Measurements from ENCODE around the gene IL33.

IL33 gene

DNA sequence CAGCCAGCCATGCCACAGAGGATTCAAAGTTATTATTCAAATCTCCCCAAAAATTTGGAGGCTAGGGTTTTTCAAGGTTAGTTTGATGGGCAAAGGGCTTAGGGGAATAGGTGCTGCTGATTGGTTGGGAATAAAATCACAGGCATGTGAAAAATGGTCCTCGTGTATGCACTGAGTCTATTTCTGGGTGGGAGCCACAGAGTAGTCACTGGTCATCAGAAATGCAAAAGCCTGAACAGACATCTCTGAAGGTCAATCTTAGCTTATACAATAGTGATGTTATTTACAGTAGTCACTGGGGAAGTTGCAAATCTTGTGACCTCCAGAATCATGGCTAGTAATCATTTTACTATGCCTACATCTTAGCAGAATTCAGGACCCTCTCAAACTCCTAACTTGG, 1.3 kb downstream of the IL33 start:
- DNase-seq (ENCODE audit: low read depth in 2 of 2), result no peak

DNA sequence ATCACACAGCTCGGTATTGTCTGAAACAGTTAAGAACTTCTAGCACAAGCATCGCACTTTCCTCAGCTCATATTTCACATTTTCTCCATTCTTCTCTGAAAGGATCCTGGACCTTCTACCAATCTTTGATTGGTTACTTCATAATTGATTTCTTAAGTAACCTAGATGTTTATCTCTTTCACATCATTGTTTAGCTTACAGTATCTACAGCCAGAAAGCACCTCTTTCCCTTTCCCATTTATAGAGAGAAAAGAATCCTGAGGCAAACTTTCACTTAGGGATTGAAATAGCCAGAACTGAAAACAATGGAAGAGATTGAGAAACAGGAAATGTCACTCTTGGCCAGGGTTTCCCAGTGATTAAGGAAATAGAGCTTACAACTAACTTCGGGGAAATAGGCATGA, 2.5 kb downstream of the IL33 start:
- DNase-seq (ENCODE audit: low read depth in 2 of 2), result no peak

DNA sequence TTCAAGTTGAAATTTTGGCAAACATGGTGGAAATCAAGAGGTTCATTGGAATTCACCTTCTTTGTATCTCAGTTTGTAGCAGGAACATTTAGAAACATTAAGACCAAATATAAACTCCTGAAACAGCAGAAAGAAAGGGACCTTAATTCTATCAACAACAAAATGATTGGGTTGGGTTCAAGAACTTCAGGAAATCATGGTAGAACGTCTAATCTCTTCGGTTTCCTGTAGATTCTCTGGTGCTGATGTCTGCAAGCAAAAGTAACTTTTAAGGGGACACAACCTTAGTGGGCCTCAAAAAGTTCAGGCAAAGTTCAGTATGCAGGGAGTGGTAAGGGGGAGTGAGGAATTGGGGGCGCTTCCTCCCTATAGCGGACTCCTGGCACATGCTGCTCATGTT, 3.4 kb downstream of the IL33 start:
- DNase-seq (ENCODE audit: low read depth in 2 of 2), result no peak

DNA sequence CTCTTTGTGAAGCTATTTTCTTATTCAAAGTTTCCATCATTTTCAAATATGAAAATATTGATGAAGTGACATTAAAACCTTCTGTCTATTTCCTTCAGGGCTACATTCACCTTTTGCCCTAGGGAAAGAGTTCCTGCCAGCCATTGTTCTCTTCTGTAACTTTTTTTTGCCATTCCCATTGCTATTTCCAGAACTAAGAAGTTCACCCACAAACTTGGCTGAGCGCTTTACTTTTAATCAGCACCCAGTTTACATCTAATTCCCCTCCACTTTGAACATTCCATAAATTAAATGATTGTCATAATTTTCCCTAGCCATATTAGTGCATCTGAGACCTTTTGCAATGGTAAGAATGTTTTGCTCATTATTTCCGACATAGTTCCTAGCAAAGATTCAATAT, 4.4 kb downstream of the IL33 start:
- no peak for DNase-seq (ENCODE audit: low read depth in 2 of 2)

DNA sequence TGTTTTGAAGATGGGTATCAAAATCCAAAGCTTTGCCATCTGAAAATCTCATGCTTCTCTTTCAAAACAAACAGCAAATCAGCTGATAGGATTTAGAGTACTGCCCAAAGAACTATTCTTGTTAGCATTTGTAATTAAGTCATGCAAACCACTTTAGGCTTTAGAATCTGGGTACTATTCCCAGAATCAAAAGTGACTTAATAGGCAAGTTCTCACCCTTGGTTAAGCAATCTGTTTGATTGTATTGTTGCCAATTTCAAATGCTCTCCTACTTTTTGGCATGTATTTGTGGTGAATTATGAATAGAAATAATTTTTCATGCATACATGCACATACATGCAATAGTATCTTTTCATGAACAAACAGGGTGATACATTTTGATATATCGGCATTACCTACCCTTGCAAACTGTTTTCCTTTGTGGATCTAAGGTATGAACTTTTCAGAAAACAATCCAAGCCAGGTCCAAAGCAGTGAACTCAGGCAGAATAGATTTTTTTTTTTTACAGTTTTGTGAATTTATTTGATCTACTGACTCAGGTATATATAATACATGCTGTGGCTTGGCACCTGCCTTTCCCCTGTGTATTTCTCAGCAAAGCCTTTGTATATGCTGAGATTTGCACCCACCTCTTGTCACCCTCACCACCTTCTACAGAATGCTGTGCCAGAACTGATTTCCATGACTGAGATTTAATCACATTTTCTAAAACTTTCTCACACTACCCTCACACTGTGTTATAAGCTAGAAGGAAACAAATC, 9.0 kb downstream of the IL33 start:
- no peak for DNase-seq (ENCODE audit: low read depth in 2 of 2)

DNA sequence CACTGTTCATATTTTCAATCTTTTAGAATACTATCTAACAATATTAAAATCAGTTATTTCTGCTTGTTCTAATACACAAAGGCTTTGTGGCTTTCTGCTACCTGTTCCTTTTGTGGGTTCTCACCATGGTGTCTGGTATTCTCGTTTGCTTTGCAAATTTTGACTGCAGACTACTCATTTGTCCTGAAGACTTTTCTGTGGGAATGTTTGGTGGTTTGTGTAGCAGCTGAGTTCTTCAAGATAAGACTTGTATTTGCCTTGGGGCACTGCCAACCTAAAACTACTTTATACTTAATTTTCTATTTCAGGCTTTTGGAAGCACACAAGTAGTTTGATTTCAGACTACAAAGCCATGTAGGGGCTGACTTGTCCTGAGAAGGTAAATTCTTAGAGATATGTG, 11.1 kb downstream of the IL33 start:
- DNase-seq (ENCODE audit: low read depth in 2 of 2), result no peak

DNA sequence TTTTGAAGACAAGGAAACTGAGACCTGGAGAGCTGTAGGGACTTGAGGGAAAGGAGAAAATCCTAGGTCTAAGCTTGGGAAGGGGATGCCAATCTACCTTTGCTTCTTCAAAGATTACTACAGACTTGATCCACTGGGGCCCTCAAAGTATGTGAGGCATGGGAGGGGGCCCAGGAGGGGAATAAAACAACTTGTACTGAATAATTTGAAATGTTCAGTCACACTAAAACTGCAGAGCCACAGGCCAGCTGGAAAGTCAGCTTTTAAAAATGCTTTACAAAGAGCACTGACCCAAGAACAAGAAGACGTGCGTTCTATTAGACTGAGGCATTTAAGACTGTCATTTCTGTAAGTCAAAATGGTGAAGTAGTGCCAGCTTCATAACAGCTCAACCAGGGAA, 13.6 kb downstream of the IL33 start:
- DNase-seq (ENCODE audit: low read depth in 2 of 2), result no peak

DNA sequence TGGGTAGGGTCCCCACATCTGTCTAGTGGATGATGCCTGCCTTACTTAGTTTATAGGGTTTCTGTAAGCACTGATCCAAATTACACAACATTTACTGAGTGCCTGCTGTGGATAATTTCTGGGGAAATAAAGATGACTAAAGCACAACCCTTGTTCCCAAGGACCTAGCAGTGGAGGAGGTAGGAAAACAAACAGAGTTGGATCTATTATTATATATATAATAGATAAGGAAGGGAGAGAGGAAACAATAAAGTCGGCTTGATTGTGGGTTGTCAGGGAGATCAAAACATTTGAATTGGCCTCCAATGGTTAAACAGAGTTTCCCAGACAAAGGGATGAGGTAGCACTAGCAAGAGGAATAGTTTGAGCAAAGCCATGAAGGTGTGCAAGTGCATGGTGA, 14.0 kb downstream of the IL33 start:
- DNase-seq (ENCODE audit: low read depth in 2 of 2), result no peak

DNA sequence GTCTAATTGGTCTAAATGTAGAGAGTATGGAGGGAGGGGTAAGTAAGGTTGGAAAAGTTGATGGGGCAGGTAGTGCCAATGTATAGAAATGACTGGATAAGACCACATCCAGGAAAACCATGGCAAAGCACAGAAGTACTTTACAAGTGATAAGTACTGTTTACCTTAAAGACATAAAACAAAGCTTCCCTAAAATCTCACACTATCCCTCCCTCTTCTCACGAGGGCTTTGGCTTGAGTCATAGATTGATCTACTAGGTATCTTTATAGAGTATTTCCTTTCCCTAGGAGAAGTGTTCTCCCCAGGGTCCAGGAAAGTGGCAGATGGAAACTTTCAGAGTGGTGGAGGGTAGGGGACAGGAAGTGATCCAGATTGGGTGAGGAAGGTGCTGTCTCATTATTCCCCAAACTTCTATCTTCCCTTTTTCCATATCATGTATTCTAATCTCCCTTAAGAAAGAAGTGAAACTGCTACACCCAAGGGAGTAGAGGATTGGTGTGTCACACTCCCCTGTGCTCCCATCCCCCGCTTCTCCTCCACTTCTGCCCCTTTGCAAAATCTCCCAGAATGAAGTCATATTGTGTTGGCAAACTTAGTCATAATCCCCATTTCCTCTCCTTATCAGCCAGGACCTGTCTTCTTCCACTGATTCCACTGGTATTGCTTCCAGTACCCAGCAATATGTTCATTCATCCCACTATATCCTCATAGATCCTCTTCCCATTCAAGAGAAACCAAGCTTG, 14.6 kb downstream of the IL33 start:
- no peak for DNase-seq (ENCODE audit: low read depth in 2 of 2)

DNA sequence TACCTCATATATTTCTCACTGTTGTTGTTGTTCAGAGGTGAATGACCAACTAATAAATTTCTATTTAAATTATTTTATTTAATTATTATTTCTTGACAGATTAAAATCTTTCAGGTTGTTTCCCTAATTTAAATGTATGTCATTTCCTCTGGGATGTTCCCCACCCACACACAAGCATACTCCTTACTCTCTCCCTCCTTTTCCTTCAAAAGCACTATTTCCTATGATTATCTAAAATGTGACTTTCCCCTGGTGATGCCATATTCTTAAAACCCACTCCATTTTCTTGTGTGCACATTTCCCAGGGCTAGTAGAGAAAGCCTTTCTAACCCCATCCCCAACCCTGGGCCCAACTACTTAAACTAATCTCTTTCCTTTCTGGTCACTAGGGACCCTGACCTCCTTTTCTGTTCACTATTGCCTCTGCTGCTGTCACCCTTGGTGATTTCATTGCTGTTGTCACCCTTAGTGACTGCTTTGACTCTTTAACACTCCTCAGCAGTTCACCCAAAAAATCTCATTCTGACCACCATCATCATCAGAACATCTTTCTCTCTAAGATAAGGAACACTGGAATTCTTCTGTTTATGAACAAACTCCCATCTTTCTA, 16.8 kb downstream of the IL33 start:
- no peak for DNase-seq (ENCODE audit: low read depth in 2 of 2)

DNA sequence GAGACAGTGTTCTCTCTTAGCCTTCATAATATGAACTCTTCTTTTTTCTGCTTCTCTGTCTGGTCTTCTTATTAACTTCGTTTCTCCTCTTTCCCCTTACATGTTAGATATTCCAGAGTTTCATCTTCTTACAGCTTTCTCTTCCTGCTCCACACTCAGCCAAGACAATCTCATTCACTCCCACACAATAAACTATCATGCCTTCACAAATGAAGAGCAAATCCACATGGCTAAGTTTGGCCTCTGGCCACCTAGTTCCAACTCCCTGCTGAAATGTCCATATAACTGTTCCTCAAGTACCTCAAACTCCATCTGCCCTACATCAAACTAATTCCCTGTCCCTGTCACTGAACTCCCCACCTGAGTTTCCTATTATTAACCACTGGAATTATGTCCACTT, 18.4 kb downstream of the IL33 start:
- no peak for DNase-seq (ENCODE audit: low read depth in 2 of 2)

DNA sequence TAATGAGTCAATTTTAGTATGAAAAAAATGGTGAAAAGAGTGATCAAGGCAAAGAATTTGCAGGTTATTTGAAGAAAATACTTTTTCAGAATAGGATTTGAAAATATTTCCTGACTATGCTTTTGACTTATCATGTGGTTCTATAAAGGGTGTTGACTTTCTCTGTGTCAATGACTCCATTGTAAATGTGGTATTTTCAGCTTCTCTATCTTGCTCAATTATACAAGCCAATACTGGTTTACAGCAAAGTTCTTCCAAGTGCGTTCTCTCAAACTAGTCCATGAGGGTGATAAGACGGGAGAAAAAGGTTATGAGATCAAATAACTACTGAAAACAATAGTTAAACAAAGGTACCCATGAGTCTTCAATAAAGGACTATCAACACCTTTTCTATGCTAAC, 21.7 kb downstream of the IL33 start:
- no peak for DNase-seq (ENCODE audit: low read depth in 2 of 2)

DNA sequence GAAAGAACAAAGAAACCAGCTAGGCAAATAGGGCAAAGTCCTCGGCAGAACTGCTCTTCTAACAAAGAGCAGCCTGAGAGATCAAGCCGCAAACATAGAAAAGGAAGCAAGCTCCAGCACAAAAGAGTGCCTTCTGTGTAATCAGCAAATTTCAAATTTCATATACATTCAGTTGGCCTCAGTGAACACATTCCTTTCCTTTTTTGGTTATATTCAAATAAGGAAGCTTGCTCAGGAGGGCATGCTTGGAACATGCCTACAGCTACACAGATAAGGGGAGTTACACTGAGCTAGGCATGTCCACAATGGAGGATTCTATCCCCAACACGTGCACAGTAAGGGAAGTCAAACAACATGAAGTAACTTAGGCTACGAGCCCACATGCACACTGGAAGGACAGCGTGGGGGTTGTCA, 23.4 kb downstream of the IL33 start:
- DNase-seq (ENCODE audit: low read depth in 2 of 2), result no peak

DNA sequence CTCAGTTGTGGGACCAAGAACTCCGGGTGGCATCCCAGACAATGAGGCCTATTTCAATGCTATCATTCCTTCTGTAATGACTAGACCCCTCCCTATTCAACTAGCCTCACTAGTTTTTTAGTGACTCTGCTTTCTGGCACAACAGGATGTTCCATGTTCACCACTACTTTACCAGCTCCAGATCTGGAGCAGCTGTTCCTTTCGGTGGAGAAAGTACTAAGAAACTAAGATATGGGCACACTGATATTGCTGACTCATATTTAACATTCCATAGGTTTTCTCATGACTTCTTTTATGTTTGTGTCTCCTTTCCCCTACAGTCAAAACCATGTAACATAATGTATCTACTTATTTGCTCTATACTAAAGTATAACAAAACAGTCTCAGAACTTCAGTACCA, 24.1 kb downstream of the IL33 start:
- no peak for DNase-seq (ENCODE audit: low read depth in 2 of 2)

DNA sequence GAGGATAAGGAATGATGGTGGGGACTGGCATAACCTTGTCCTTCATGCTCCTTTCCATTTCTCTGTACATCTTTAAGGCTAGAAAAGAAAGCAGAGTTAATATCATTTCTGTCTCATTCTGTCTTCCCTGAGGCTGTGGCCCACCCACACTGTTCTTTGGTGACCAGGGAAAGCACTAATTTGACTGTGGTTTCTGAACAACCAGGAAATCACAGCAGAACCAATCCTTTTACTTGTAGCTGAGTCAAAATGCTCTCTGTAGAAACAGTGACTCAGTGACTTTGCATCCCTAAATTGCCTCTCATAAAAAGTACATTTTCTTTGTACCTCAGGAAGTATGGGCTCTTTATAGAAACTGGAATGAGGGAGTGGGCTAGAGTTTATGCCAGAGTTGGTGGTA, 28.1 kb downstream of the IL33 start:
- peak; percentile 7 to 15 for DNase-seq (ENCODE audit: low read depth in 2 of 2)

DNA sequence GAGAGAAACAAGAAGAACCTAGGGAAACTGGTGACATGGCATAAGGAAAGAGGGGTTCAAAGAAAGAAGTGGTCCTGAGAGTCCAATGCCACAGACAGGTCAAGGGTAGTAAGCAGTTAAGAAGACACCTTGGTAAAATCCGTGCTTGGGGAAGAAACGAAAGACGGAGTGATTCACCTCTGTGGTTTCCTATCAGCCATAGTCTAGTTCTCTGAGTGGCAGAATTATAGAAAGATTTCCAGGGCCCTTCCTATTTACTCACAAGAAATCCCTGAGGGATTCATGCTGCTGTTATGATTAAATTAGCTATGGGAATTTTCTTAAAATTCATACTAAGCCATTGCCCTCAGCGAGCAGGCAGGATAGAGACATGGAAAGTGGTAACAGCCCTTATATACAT, 31.7 kb downstream of the IL33 start:
- DNase-seq (ENCODE audit: low read depth in 2 of 2), result no peak

DNA sequence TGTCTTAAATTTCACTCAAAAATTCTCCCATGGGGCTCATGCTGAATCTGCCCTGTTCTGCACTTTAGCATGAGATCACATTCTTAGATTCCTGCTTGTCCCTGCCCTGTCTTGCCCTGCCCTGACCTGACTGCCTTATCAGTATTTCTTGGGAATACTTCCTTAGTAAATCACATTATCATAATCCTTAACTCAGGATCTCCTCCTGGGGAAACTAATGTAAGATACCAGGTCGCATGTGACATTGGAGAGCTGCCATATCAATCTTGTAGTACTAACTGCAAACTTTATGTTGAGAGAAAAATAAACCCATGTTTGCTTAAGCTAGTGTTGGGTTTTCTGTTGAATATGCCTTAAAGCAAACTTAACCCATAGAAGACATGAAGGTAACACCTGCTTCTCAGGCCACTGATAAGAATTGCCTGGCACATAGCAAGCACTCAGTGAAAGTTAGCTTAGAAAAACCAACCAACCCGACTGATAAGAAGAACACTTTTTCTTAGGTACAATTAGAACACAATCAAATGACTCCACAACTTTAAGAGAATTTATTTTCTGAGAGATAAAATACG, 53.3 kb downstream of the IL33 start:
- DNase-seq (ENCODE audit: low read depth in 2 of 2), result no peak

DNA sequence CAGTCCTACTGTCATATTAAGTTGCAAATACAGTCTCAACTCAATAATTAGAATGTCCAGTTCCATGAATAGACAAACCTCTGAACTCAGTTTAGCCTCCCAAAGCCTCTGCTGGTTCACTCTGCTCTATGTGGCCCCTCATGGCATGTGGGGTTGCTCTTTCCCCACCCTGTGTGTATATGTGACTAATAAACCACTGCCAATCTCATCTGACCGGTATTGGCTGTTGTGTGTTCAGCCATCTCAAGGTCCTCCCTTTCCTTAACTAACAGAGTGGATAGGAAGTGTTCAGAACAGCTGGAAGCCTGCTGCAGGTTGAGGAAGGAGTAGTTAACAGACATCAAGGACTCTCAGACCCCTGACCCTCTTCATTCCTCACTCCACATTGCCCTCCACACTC, 55.3 kb downstream of the IL33 start:
- no peak for DNase-seq (ENCODE audit: low read depth in 2 of 2)

DNA sequence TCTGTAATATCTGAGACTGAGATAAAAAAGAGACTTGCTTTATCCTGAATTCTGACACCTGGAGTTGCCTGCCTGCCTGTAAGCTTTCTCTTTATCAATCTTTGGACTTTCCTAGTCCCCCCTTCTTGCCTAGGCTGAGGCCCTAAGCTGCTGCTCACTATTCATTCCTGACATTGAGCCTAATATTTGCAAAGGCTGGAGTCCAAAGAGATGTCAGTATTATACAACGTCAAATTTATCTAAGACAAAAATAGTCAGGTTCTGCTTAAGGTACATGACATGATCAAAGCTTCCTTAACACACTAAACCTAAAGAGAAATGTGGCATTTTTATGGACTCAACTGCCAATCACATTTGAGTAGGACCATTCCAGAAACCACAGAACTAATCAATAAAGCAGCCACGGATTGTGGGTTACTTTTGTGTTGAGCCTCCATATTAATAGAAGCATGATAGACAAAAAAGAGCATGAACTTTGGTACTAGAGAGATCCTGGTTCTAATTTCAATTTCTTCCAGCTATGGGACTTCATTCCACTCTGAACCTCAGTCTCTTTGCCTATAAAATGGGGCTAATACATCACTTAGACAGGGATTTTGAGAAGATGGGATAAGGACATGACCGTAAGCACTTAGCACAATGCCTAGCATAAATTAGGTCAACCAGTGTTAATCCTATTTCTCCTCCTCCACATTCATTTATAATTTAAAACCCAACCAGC, 56.1 kb downstream of the IL33 start:
- DNase-seq (ENCODE audit: low read depth in 2 of 2), result no peak

DNA sequence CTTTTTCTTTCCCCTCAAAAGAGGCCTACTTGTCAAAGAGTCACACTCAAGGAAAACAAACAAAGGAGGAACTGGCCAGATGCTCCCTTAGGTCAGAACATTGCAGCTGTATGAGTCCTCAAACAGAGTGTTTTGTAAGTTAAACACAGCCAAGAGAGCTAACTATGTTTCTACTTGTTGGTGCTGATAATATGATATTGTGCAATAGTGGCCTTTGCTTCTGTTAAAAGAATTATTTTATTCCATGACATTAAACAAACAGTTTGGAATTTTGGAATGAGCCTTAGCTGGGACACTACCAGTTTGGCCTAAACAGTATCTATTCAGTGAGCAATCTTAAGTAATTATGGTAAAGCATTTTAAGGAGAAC, 56.6 kb downstream of the IL33 start:
- DNase-seq (ENCODE audit: low read depth in 2 of 2), result no peak

DNA sequence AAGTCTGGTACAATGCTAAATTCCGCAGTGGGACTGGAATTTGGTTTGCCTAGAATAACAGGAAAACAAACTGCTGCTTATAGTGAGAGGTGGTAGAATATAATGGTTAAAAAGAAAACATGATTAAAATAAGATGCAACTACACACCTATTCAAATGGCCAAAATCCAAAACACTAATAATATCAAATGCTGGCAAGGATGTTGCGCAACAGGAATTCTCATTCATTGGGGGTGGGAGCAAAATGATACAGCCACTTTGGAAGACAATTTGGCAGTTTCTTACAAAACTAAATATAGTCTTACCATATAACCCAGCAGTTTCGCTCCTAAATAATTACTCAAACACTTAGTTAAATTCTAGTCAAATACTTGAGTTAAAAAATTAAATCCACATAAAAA, 61.8 kb downstream of the IL33 start:
- no peak for DNase-seq (ENCODE audit: low read depth in 2 of 2)

DNA sequence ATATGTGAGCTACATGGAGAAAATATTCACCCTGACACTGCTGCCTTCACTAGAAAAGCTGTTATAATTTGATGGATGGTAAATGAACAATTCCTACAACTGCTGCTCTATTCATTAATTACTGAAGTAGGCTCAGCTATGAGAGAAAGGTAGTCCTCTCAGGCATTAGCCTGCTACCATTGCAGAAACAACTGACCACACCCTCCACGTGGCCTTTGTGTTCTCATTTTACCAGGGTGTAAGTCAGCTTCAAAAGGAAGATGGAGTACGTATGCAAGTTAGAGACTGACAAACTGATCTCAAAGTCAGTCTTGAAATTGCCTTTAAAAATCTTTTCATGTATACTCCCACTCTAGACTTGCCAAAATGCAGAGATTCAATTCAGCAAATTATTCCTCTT, 86.3 kb downstream of the IL33 start:
- DNase-seq (ENCODE audit: low read depth in 2 of 2), result no peak

Measured in stimulated activated CD8-positive, alpha-beta memory T cell treated with anti-CD3 and anti-CD28 coated beads, Interleukin-15, amount 100 ng/mL, for 48 hours (primary cell).